Mesothelial cell of epicardium (in vitro differentiated cells): ENCODE results near the gene TIAL1. TPM values are rescaled to one million over a fixed set of nuclear protein-coding genes. Genes with fewer than 3 reads are reported as not detected.
A peak's percentile ranks its signal among the peaks of the same experiment; 100 is the strongest.

ENCODE experiments used
- DNase-seq, 2 experiments: peaks; one replicate each; pipeline ENCODE4 v3.0.0; 2021; ENCODE audit warnings: low spot score in 2 of 2; ENCODE audit not compliant: unreplicated experiment in 2 of 2
- H3K27ac Mint-ChIP-seq: 2 replicates; pipeline ENCODE4 v1.8.0; 2021; ENCODE audit warnings: mixed read lengths
- H3K27me3 Mint-ChIP-seq: 2 replicates; pipeline ENCODE4 v1.8.0; 2021; ENCODE audit warnings: low read depth, mixed read lengths
- H3K36me3 Mint-ChIP-seq: 2 replicates; pipeline ENCODE4 v1.8.0; 2021; ENCODE audit warnings: mixed read lengths
- H3K4me1 Mint-ChIP-seq: 2 replicates; pipeline ENCODE4 v1.8.0; 2021; ENCODE audit warnings: mixed read lengths
- H3K4me3 Mint-ChIP-seq: 2 replicates; pipeline ENCODE4 v1.8.0; 2021; ENCODE audit warnings: mild to moderate bottlenecking, moderate library complexity, mixed read lengths
- H3K9me3 Mint-ChIP-seq: 2 replicates; pipeline ENCODE4 v1.8.0; 2021; ENCODE audit warnings: mixed read lengths
- total RNA-seq: library from RNA; stranded (reverse); gene quantifications from 3 replicates; pipeline ENCODE4 v1.2.1, GENCODE V29; 2021
- TF ChIP-seq, protein P1 (sequence below): fragments of 200-600 bp; sonication (generic); IDR thresholded peaks from one replicate; pipeline ENCODE4 v1.5.0; 2021; ENCODE audit warnings: antibody characterized with exemption; ENCODE audit not compliant: unreplicated experiment

TIAL1 gene
- total RNA-seq, 1 donor from 2014 or later, result 192 TPM

GRCh38 chr10:119555178-119555784 is 41.5 kb downstream of the TIAL1 start:
- TF ChIP-seq, protein P1, sequence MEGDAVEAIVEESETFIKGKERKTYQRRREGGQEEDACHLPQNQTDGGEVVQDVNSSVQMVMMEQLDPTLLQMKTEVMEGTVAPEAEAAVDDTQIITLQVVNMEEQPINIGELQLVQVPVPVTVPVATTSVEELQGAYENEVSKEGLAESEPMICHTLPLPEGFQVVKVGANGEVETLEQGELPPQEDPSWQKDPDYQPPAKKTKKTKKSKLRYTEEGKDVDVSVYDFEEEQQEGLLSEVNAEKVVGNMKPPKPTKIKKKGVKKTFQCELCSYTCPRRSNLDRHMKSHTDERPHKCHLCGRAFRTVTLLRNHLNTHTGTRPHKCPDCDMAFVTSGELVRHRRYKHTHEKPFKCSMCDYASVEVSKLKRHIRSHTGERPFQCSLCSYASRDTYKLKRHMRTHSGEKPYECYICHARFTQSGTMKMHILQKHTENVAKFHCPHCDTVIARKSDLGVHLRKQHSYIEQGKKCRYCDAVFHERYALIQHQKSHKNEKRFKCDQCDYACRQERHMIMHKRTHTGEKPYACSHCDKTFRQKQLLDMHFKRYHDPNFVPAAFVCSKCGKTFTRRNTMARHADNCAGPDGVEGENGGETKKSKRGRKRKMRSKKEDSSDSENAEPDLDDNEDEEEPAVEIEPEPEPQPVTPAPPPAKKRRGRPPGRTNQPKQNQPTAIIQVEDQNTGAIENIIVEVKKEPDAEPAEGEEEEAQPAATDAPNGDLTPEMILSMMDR, result no peak
- H3K36me3 Mint-ChIP-seq, result no peaks in the 10 kb centered on the region
- H3K27me3 Mint-ChIP-seq, result no peaks in the 10 kb centered on the region
- no peaks in the 10 kb centered on the region for H3K4me1 Mint-ChIP-seq
- no peaks in the 10 kb centered on the region for H3K9me3 Mint-ChIP-seq
- H3K27ac Mint-ChIP-seq, result no peak overlapping the region
- DNase-seq, result no peak
- H3K4me3 Mint-ChIP-seq, result no peak overlapping the region

DNA sequence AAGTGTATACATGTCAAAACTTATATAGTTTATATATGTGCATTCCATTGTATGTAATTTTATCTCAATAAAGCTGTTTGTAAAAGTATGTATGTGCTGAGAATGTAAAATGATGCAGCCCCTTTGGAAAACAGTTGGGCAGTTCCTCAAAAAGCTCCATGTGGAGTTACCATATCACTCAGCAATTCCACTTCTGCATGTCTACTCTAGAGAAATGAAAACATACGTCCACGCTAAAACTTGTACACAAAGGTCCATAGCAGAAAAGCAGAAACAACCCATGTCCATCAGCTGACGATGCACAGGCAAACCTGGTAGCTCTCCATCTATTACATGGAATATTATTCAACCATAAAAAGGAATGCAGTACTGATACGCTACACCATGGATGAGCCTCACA is 45.9 kb downstream of the TIAL1 start:
- Mint-ChIP-seq H3K27ac (no peak overlapping the region), H3K36me3 (no peaks in the 10 kb centered on the region)
- TF ChIP-seq, protein P1, result no peak

GRCh38 chr10:119549247-119549999 is 47.3 kb downstream of the TIAL1 start:
- DNase-seq, result no peak
- Mint-ChIP-seq H3K27me3 (peaks cover 10% of the 10 kb centered on the region), H3K36me3 (no peaks in the 10 kb centered on the region), H3K9me3 (peaks cover 6% of the 10 kb centered on the region), H3K27ac (no peak overlapping the region), H3K4me1 (peaks cover 15% of the 10 kb centered on the region), H3K4me3 (no peak overlapping the region)
- TF ChIP-seq, protein P1, result no peak

More for the DNA sequence above, 45.9 kb downstream of the TIAL1 start:
- peaks cover 6% of the 10 kb centered on the region for H3K9me3 Mint-ChIP-seq
- peaks cover 11% of the 10 kb centered on the region for H3K4me1 Mint-ChIP-seq
- no peak overlapping the region for H3K4me3 Mint-ChIP-seq
- DNase-seq, result no peak
- peaks cover 10% of the 10 kb centered on the region for H3K27me3 Mint-ChIP-seq

GRCh38 chr10:119546009-119546408 is 50.8 kb downstream of the TIAL1 start:
- DNase-seq, result peak; percentile 37 to 51
- TF ChIP-seq, protein P1, result no peak
- Mint-ChIP-seq H3K4me3 (no peak overlapping the region), H3K4me1 (peaks cover 27% of the 10 kb centered on the region), H3K27ac (peak overlapping the region; percentile 53), H3K27me3 (peaks cover 32% of the 10 kb centered on the region), H3K9me3 (peaks cover 6% of the 10 kb centered on the region), H3K36me3 (no peaks in the 10 kb centered on the region)

GRCh38 chr10:119545310-119545709 is 51.5 kb downstream of the TIAL1 start:
- Mint-ChIP-seq H3K27me3 (peaks cover 39% of the 10 kb centered on the region), H3K9me3 (peaks cover 6% of the 10 kb centered on the region), H3K4me3 (no peak overlapping the region), H3K4me1 (peaks cover 27% of the 10 kb centered on the region), H3K27ac (peak overlapping the region; percentile 45), H3K36me3 (no peaks in the 10 kb centered on the region)
- TF ChIP-seq, protein P1, result no peak
- no peak for DNase-seq
